ENCODE data around the gene HELZ.

Gene HELZ

DNA sequence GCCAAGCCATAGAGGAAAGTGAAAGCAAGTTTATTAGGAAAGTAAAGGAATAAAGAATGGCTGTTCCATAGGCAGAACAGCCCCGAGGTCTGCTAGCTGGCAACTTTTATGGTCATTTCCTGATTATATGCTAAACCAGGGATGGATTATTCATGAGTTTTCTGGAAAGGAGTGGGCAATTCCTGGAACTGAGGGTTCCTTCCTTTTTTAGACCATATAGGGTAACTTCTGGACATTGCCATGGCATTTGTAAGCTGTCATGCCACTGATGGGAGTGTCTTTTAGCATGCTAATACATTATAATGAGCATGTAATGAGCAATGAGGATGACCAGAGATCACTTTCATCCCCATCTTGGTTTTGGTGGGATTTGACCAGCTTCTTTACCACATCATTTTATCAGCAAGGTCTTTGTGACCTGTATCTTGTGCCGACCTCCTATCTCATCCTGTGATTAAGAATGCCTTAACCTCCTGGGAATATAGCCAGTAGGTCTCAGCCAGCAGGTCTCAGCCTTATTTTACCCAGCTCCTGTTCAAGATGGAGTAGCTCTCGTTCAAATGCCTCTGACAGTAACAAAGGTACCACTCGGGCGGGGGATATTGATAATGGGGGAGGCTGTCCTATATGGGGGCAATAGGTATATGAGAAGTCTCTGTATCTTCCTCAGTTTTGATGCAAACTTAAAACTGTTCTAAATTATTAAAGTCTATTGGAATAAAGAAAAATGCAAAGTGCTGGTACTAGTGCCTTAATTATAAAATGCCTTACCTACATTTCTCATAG lies 38.9 kb upstream of the HELZ start:
- TF ChIP-seq, protein P1, sequence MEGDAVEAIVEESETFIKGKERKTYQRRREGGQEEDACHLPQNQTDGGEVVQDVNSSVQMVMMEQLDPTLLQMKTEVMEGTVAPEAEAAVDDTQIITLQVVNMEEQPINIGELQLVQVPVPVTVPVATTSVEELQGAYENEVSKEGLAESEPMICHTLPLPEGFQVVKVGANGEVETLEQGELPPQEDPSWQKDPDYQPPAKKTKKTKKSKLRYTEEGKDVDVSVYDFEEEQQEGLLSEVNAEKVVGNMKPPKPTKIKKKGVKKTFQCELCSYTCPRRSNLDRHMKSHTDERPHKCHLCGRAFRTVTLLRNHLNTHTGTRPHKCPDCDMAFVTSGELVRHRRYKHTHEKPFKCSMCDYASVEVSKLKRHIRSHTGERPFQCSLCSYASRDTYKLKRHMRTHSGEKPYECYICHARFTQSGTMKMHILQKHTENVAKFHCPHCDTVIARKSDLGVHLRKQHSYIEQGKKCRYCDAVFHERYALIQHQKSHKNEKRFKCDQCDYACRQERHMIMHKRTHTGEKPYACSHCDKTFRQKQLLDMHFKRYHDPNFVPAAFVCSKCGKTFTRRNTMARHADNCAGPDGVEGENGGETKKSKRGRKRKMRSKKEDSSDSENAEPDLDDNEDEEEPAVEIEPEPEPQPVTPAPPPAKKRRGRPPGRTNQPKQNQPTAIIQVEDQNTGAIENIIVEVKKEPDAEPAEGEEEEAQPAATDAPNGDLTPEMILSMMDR (IDR thresholded peaks at IDR 0.05), result no peak

DNA sequence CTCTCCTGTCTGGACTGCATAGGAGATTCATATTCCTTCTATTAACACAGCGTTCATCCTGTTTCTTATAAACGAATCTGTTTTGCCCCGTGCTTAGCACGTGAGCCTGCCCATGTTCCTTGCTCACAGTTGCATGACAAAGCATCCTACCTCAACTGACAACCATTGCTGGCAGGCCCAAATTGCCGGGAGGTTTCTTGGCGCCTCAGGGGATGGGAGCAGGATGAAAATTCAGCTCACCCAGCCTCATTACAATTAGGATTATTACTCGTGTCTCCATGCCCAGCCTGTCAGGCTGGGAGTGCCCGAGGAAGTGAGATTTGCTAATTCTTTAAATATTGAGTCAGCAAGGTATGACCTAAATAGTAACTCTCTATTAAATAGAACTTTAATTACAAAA lies 36.7 kb upstream of the HELZ start:
- TF ChIP-seq, protein P1 (IDR thresholded peaks at IDR 0.05), result no peak

DNA sequence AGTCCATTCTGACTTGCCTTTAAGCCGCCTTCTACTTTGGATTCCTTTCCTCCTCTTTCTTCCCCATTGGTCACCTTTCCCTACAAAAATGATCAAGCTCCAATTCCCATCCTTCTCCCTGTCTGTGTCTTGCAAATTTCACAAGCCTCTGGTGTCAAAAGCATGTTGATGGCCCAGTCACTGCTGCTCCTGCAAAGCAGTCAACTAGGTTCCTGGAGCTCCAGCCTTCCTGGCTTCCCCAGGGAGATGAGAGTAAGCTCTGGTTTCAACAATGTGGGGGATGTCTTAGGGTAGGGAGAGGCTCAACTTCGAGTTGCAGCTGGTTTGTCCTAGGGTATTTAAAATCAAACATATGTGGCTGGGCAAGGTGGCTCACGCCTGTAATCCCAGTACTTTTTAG lies 36.1 kb upstream of the HELZ start:
- TF ChIP-seq, protein P1 (IDR thresholded peaks at IDR 0.05), result no peak

DNA sequence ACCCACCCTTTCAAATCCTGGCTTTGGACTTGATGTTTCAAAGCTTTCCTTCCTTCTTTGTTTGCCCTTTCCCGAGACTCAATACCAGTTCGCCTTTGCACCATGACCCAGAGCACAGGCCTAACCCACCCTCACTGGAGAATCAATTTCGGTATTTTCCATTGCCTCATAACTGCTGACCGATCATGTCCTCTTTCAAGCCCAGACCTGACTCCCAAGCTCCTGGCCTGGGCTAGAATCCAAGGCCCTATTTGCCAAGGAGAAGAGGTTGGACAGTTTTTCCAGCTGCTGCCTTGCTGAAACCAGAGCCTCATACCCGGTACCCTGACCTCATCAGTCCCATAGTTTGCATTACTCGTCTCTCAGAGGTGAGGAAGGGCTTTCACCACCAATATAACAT lies 35.3 kb upstream of the HELZ start:
- TF ChIP-seq, protein P1 (IDR thresholded peaks at IDR 0.05), result no peak

DNA sequence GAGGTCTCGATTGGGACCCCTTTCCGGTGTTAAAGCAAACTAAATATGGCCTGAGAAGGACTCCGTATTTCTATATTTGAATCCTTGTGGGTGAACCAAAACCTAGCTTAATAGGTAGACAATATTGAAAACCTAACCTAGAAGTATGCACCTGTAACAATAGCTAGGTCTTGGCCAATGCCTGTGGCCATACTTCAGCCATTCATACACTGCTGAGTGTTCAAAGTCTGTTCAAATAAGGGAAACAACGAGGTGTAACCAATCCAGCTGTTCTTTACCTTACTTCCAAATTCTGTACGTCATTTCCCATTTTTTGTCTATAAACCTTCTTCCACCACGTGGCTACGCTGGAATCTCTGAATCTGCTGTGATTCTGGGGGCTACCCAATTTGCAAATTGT lies 34.1 kb upstream of the HELZ start:
- TF ChIP-seq, protein P1 (IDR thresholded peaks at IDR 0.05), result no peak

DNA sequence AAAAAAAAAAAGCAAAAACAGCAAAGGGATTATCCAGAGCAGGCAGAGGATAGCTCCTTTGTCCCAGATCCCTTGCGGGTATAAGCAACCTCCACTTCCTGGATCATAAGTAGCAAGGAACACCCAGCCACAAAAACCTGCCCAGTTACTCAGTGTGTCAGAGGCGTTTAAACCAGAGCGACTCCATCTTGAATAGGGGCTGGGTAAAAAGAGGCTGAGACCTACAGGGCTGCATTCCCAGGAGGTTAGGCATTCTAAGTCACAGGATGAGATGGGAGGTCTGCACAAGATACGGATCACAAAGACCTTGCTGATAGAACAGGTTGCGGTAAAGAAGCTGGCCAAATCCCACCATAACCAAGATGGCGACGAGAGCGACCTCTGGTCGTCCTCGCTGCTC lies 33.4 kb upstream of the HELZ start:
- TF ChIP-seq, protein P1 (IDR thresholded peaks at IDR 0.05), result no peak

DNA sequence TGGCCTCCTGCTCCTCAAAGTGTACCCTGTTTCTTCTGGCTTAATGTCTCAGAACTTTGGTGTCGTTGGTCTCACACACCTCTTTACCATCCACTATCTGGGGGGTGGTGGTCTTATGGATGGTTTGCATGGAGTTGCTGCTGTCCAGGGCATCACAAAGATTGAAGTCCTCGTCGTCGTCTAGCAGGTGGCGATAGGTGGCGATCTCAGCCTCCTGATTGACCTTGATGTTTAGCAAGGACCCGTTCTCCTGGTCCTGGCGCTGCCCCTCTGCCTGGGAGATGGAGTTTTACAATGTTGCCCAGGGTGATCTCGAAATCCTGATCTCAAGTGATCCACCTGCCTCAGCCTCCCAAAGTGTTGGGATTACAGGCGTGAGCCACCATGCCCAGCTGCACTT lies 31.1 kb upstream of the HELZ start:
- TF ChIP-seq, protein P1 (IDR thresholded peaks at IDR 0.05), result no peak

DNA sequence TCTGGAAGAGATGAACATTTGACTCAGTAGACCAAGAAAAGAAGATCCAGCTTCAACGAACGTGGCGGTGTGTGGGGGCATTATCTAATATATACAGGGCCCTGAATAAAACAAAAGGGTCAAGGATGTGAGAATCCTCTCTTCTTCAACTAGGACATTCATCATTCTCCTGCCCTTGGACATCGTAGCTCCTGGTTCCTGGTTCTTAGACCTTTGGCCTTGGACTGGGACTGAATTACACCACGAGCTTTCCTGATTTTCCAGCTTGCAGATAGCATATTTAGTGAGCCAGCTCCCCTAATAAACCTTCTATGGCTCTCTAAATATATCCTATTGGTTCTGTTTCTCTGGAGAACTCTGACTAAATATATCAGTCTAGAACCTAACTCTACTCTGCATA lies 29.5 kb upstream of the HELZ start:
- TF ChIP-seq, protein P1 (IDR thresholded peaks at IDR 0.05), result no peak
